A673 (cell line): ENCODE measurements around the gene LRP1-AS. TPM values are rescaled to one million over a fixed set of nuclear protein-coding genes. Genes with fewer than 3 reads are reported as not detected.

Experiments
- BruUV-seq: library from RNA; stranded (reverse); fragments of 400-500 nt; replicated peaks from 2 replicates; lab custom pipeline; 2021; lab: Mats Ljungman, UMichigan
- CTCF ChIA-PET: fragments of 300-600 bp; sonication (Branson Sonifier 250); formaldehyde crosslinking; loops from one replicate; lab custom pipeline; 2022; ENCODE audit warnings: antibody characterized with exemption; lab: Charles Lee
- POLR2A ChIA-PET: fragments of 300-600 bp; sonication (Branson Sonifier 250); formaldehyde crosslinking; loops from one replicate; lab custom pipeline; 2022; ENCODE audit warnings: antibody characterized with exemption; ENCODE audit not compliant: low non-redundant PET; lab: Charles Lee
- DNase-seq: peaks from one replicate; pipeline ENCODE4 v3.0.0-alpha.2; 2015; ENCODE audit warnings: low spot score
- H3K27ac ChIP-seq: fragments of 200-600 bp; sonication (generic); 2 replicates; pipeline ENCODE4 v1.5.1; 2016; ENCODE audit warnings: mixed run types, low read depth, mild to moderate bottlenecking, mixed read lengths, antibody characterized with exemption, low read length; ENCODE audit not compliant: poor library complexity, severe bottlenecking
- H3K27me3 ChIP-seq: fragments of 200-600 bp; sonication (generic); replicated peaks from 2 replicates; pipeline ENCODE4 v1.6.1; 2017; ENCODE audit warnings: mixed run types, low read depth, mild to moderate bottlenecking, mixed read lengths, antibody characterized with exemption, low read length; ENCODE audit not compliant: insufficient read depth, poor library complexity
- H3K36me3 ChIP-seq: fragments of 200-600 bp; sonication (generic); 2 replicates; pipeline ENCODE4 v1.6.1; 2016; ENCODE audit warnings: mixed run types, mild to moderate bottlenecking, mixed read lengths, antibody characterized with exemption, low read length; ENCODE audit not compliant: insufficient read depth, poor library complexity, severe bottlenecking
- H3K4me1 ChIP-seq: fragments of 200-600 bp; sonication (generic); 2 replicates; pipeline ENCODE4 v1.6.1; 2017; ENCODE audit warnings: mixed run types, mild to moderate bottlenecking, mixed read lengths, antibody characterized with exemption, low read length; ENCODE audit not compliant: insufficient read depth, poor library complexity, severe bottlenecking
- H3K4me3 ChIP-seq: fragments of 200-600 bp; sonication (generic); 2 replicates; pipeline ENCODE4 v1.5.1; 2016; ENCODE audit warnings: low read depth, mixed run types, mild to moderate bottlenecking, mixed read lengths, low read length; ENCODE audit not compliant: poor library complexity, severe bottlenecking
- H3K9me3 ChIP-seq: fragments of 200-600 bp; sonication (generic); 2 replicates; pipeline ENCODE4 v1.6.1; 2016; ENCODE audit warnings: mixed run types, low read depth, mild to moderate bottlenecking, mixed read lengths, antibody characterized with exemption, low read length; ENCODE audit not compliant: poor library complexity, severe bottlenecking
- EZH2 ChIP-seq: fragments of 200-600 bp; sonication (generic); IDR thresholded peaks from 2 replicates; pipeline ENCODE4 v1.6.1; 2017; ENCODE audit warnings: borderline replicate concordance, low read depth, mild to moderate bottlenecking, mixed read lengths, antibody characterized with exemption, low read length; ENCODE audit not compliant: poor library complexity, severe bottlenecking
- intact Hi-C: fragments of 100-400 bp; cut with micrococcal nuclease; formaldehyde crosslinking; loops from one replicate; pipeline ENCODE4 v1.10.0; 2022; ENCODE audit not compliant: unreplicated experiment
- total RNA-seq: library from RNA; stranded (reverse); gene quantifications from 2 replicates; pipeline ENCODE4 v1.2.3, GENCODE V29; 2021
- TF ChIP-seq, protein P1 (sequence below): fragments of 300-800, 200-600 bp; sonication (generic); conservative IDR thresholded peaks from 2 replicates; pipeline ENCODE4 v1.5.1; 2017; ENCODE audit warnings: low read depth, mild to moderate bottlenecking, antibody characterized with exemption, low read length, moderate library complexity, mixed read lengths

Gene LRP1-AS
- total RNA-seq, 1 experiment from 2014 or later, result not detected

DNA sequence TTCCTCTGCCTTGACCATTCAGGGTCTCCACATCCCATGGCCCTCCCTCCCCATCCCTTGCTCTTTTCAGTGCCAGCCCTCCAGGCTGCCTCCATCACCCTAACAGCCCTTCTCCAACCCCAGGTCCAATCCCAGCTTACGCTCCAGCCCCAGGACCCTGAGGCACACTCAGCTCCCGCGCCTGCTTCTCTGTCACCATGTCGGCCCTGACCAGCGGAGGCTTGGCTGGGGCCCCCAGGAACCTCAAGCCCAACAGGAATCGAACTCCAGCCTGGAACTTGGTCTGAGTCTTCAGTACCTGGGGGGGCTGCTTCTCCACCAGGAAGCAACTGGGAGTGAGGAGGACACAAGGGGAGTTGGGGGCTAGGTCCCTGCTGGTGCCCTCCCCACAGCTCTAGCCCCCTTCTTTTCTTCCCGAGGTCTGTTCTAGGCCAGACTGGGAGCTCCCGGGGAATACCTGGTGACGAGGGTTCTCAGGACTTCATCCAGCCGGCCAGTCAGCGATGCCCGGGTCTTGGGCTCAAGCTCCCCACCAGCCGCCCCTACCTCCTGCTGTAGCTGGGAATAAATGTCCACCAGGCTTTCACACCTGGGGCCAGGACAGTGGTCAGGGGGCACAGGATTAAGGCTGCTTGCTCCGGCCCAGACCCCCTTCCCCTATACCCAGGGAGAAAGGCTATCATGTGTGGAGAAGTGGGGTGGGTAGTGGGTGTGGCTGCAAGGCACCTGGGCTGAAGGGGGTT, 42.2 kb downstream of the LRP1-AS start:
- POLR2A ChIA-PET, result no interaction called here
- H3K4me3 ChIP-seq, result no peak overlapping the region
- BruUV-seq, result no TSS peak
- CTCF ChIA-PET, result interaction anchor here (0.6 kb wide), 1 partner anchor 15 kb away, joined by 3 read pairs; no protein-coding TSS in a partner anchor
- no peak for DNase-seq
- peaks cover 10% of the 10 kb centered on the region for H3K4me1 ChIP-seq
- no peaks in the 10 kb centered on the region for H3K27me3 ChIP-seq
- intact Hi-C loops, result no loop called here
- H3K36me3 ChIP-seq, result peaks cover 34% of the 10 kb centered on the region
- no peaks in the 10 kb centered on the region for H3K9me3 ChIP-seq
- H3K27ac ChIP-seq, result no peak overlapping the region
- TF ChIP-seq, protein P1, sequence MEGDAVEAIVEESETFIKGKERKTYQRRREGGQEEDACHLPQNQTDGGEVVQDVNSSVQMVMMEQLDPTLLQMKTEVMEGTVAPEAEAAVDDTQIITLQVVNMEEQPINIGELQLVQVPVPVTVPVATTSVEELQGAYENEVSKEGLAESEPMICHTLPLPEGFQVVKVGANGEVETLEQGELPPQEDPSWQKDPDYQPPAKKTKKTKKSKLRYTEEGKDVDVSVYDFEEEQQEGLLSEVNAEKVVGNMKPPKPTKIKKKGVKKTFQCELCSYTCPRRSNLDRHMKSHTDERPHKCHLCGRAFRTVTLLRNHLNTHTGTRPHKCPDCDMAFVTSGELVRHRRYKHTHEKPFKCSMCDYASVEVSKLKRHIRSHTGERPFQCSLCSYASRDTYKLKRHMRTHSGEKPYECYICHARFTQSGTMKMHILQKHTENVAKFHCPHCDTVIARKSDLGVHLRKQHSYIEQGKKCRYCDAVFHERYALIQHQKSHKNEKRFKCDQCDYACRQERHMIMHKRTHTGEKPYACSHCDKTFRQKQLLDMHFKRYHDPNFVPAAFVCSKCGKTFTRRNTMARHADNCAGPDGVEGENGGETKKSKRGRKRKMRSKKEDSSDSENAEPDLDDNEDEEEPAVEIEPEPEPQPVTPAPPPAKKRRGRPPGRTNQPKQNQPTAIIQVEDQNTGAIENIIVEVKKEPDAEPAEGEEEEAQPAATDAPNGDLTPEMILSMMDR, result no peak
- TF ChIP-seq EZH2, result no peak

- peaks cover 41% of the 10 kb centered on the region for H3K36me3 ChIP-seq
- intact Hi-C loops, result no loop called here
- BruUV-seq, result no TSS peak
- H3K27ac ChIP-seq, result no peak overlapping the region
- ChIA-PET CTCF (interaction anchor here (0.6 kb wide), 1 partner anchor 14 kb away, joined by 3 read pairs; no protein-coding TSS in a partner anchor), POLR2A (no interaction called here)
- no peak for TF ChIP-seq EZH2
- TF ChIP-seq, protein P1, result no peak
- peaks cover 2% of the 10 kb centered on the region for H3K4me1 ChIP-seq
- H3K4me3 ChIP-seq, result no peak overlapping the region
- H3K9me3 ChIP-seq, result no peaks in the 10 kb centered on the region
- no peaks in the 10 kb centered on the region for H3K27me3 ChIP-seq
- DNase-seq, result no peak
Measured at GRCh38 chr12:57104292-57104910, 43.0 kb downstream of the LRP1-AS start.

DNA sequence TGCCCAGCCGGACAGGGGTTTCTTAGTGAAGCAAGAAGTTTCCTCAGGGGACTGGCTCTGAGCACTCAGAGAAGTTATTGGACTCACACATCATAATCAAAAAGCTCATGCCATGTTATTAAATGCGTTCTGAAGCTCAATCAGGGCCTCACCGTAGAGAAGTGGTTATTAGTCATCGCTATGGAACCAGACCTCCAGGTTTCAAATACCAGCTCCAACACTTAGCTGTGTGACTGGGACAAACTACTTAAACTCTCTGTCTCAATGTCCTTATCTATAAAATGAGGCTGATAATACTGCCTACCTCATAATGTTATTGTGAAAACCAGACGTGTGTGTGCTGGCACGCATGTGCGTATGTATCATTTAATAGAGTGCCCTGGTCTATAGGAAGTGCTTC, 43.6 kb downstream of the LRP1-AS start:
- ChIA-PET POLR2A (interaction anchor here (0.6 kb wide), 1 partner anchor 21 kb away, joined by 3 read pairs; no protein-coding TSS in a partner anchor), CTCF (no interaction called here)
- no peak for DNase-seq
- no peaks in the 10 kb centered on the region for H3K27me3 ChIP-seq
- H3K4me1 ChIP-seq, result no peaks in the 10 kb centered on the region
- H3K4me3 ChIP-seq, result no peak overlapping the region
- H3K36me3 ChIP-seq, result peaks cover 47% of the 10 kb centered on the region
- no TSS peak for BruUV-seq
- TF ChIP-seq, protein P1, result no peak
- TF ChIP-seq EZH2, result no peak
- H3K27ac ChIP-seq, result no peak overlapping the region
- no peaks in the 10 kb centered on the region for H3K9me3 ChIP-seq
- intact Hi-C loops, result no loop called here
